SU-DHL-6 (cell line): ENCODE data around the gene IPO4.

Experiments
- H2AFZ ChIP-seq: fragments of 200-600 bp; sonication (generic); 2 replicates; pipeline ENCODE4 v1.6.1; 2014; ENCODE audit warnings: low read depth, mild to moderate bottlenecking, moderate library complexity, mixed read lengths, antibody characterized with exemption, low read length; ENCODE audit not compliant: severe bottlenecking
- H3F3A ChIP-seq: fragments of 200-600 bp; shearing (Covaris generic); 2 replicates; pipeline ENCODE4 v1.6.0; 2016; ENCODE audit warnings: antibody characterized with exemption, mild to moderate bottlenecking; ENCODE audit not compliant: insufficient read depth
- H3K27ac ChIP-seq: fragments of 200-600 bp; sonication (generic); 2 replicates; pipeline ENCODE4 v1.5.1; 2016; ENCODE audit warnings: low read depth, mild to moderate bottlenecking, low read length, moderate library complexity, mixed read lengths
- H3K27me3 ChIP-seq: fragments of 200-600 bp; sonication (generic), shearing (Covaris generic); 2 replicates; pipeline ENCODE4 v1.6.0; 2014; ENCODE audit warnings: mild to moderate bottlenecking, low read length
- H3K36me3 ChIP-seq: fragments of 200-600 bp; sonication (generic); 2 replicates; pipeline ENCODE4 v1.6.1; 2014; ENCODE audit warnings: mild to moderate bottlenecking, low read length, mixed read lengths
- H3K4me2 ChIP-seq: fragments of 300-600, 200-600 bp; shearing (Covaris generic), sonication (generic); 2 replicates; pipeline ENCODE4 v1.6.0; 2014; ENCODE audit warnings: low read length, low read depth, mild to moderate bottlenecking; ENCODE audit not compliant: poor library complexity, severe bottlenecking
- H3K4me3 ChIP-seq: fragments of 200-600 bp; sonication (generic); 2 replicates; pipeline ENCODE4 v1.5.1; 2014; ENCODE audit warnings: antibody characterized with exemption, low read length, mild to moderate bottlenecking, mixed read lengths; ENCODE audit not compliant: insufficient read depth, poor library complexity, severe bottlenecking
- H3K79me2 ChIP-seq: fragments of 200-600 bp; sonication (generic); 2 replicates; pipeline ENCODE4 v1.6.1; 2014; ENCODE audit warnings: mild to moderate bottlenecking, low read length, moderate library complexity; ENCODE audit not compliant: insufficient read depth
- H3K9ac ChIP-seq: fragments of 200-600 bp; sonication (generic); 2 replicates; pipeline ENCODE4 v1.7.0; 2014; ENCODE audit warnings: mild to moderate bottlenecking, low read length
- H3K9me2 ChIP-seq: fragments of 200-600 bp; sonication (generic); replicated peaks from 2 replicates; pipeline ENCODE4 v1.6.1; 2014; ENCODE audit warnings: low read length; ENCODE audit not compliant: insufficient read depth
- H3K9me3 ChIP-seq: fragments of 200-600 bp; sonication (generic); 2 replicates; pipeline ENCODE4 v1.6.1; 2014; ENCODE audit warnings: low read length, mixed read lengths; ENCODE audit not compliant: insufficient read depth
- H4K20me1 ChIP-seq: fragments of 200-600 bp; sonication (generic); 2 replicates; pipeline ENCODE4 v1.6.1; 2014; ENCODE audit warnings: low read depth, mild to moderate bottlenecking, antibody characterized with exemption, low read length, moderate library complexity, mixed read lengths
- EZH2phosphoT487 ChIP-seq: fragments of 200-600 bp; sonication (generic), shearing (Covaris generic); conservative IDR thresholded peaks from 2 replicates; pipeline ENCODE4 v1.6.1; 2018; ENCODE audit warnings: mild to moderate bottlenecking, antibody characterized with exemption, low read length, moderate library complexity, mixed read lengths
- TF ChIP-seq, protein P1 (sequence below): fragments of 200-600 bp; sonication (generic); IDR thresholded peaks from one replicate; pipeline ENCODE4 v1.5.1; 2017; ENCODE audit warnings: antibody characterized with exemption, mild to moderate bottlenecking, low read length, moderate library complexity; ENCODE audit not compliant: insufficient read depth, poor library complexity, severe bottlenecking

IPO4 gene

DNA sequence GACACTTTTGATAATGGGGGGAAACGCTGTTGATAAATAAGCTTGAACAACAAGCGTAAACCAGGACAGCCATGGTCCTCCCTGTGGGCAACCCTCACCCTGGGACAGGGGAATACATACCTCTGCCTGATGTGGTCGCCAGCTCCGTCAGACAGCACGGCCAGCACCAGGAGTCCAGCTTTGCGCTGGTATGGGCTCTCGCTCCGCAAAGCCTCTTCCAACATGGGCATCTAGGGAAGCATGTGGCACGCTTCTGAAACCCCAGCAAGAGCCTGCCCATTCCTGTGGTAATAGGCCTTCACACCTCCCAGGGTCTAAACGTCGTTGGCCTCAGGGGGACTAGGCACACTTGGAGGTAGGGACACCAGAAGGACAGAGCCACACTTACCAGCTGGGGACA is 2.9 kb downstream of the IPO4 start:
- Histone ChIP-seq H3K4me2 (no peak overlapping the region), H2AFZ (no peak overlapping the region), H3K9ac (no peak overlapping the region), H3K4me3 (no peak overlapping the region), H3K9me3 (no peaks in the 10 kb centered on the region), H3K27me3 (no peaks in the 10 kb centered on the region), H3K36me3 (no peaks in the 10 kb centered on the region), H4K20me1 (no peaks in the 10 kb centered on the region), H3K27ac (no peak overlapping the region), H3K79me2 (no peaks in the 10 kb centered on the region), H3F3A (peaks cover 14% of the 10 kb centered on the region), H3K9me2 (no peaks in the 10 kb centered on the region)
- TF ChIP-seq, protein P1, sequence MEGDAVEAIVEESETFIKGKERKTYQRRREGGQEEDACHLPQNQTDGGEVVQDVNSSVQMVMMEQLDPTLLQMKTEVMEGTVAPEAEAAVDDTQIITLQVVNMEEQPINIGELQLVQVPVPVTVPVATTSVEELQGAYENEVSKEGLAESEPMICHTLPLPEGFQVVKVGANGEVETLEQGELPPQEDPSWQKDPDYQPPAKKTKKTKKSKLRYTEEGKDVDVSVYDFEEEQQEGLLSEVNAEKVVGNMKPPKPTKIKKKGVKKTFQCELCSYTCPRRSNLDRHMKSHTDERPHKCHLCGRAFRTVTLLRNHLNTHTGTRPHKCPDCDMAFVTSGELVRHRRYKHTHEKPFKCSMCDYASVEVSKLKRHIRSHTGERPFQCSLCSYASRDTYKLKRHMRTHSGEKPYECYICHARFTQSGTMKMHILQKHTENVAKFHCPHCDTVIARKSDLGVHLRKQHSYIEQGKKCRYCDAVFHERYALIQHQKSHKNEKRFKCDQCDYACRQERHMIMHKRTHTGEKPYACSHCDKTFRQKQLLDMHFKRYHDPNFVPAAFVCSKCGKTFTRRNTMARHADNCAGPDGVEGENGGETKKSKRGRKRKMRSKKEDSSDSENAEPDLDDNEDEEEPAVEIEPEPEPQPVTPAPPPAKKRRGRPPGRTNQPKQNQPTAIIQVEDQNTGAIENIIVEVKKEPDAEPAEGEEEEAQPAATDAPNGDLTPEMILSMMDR: no peak
- no peak for TF ChIP-seq EZH2phosphoT487

DNA sequence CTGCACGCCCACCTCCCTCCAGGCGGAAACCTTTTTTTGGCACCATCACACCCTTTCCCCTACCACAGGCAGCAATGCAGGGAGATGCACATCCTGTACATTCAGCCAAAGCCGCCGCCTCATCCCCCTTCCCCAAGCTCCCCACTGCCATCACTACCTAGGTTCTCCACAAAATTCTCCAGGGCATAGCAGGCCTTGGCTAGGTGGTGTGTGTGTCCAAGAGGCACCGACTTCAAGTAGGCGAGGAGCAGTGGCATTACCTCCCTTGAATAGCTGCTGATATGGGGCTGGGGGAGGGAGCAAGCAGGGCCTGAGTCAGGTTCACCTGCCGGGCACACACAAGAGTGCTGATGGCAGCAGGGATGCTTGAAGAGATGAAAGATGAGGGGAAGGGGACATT is 3.6 kb downstream of the IPO4 start:
- H2AFZ ChIP-seq: no peak overlapping the region
- no peaks in the 10 kb centered on the region for H3K36me3 ChIP-seq
- no peak overlapping the region for H3K9ac ChIP-seq
- H3K79me2 ChIP-seq: no peaks in the 10 kb centered on the region
- H3K27ac ChIP-seq: no peak overlapping the region
- no peak overlapping the region for H3K4me3 ChIP-seq
- H3K9me2 ChIP-seq: no peaks in the 10 kb centered on the region
- no peaks in the 10 kb centered on the region for H3K27me3 ChIP-seq
- TF ChIP-seq, protein P1: no peak
- TF ChIP-seq EZH2phosphoT487: no peak
- peaks cover 13% of the 10 kb centered on the region for H3F3A ChIP-seq
- H3K9me3 ChIP-seq: no peaks in the 10 kb centered on the region
- no peak overlapping the region for H3K4me2 ChIP-seq
- H4K20me1 ChIP-seq: no peaks in the 10 kb centered on the region

DNA sequence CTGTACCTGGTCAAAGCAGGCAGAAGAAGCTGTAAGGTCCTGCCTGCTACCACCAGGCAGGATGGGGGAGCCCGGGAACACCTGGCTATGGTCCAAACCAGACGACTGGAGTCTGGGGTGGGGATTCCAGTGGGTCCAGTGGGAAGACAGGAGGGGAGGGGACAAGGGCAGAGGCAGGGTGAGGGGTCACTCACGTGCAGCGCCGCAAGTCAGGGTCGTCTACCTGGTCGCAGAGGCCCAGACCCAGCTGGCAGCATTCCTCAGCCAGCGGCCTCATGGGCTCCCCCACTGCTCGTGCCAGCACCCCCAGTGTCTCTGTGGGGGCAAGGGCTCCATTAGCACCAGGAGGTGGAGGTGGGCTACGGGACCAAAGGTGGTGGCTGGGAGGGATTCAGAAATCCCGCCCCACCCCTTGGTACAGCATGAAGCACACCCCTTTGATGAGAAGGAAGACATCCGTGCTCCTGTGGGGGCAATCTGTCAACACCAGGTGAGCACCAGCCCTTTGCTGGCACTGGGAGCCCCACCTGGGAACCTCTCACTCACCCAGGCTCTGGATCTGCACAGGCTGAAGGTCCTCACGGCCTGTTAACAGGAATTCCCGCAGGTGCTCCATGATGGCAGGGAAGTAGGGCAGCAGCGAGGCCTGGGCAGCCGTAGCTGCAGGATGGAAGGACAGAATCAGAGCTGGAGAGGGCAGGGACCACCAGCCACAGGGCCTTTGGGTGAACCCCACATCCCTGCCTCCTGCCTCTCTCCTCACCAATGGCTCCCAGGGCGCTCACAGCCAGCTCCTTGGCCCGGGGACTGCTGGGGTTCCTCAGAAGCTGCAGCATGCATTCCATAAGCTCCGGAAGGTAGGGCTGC is 4.3 kb downstream of the IPO4 start:
- Histone ChIP-seq H3K27me3 (no peaks in the 10 kb centered on the region), H3K4me3 (no peak overlapping the region), H3K79me2 (no peaks in the 10 kb centered on the region), H3K9me3 (no peaks in the 10 kb centered on the region), H3K4me2 (no peak overlapping the region), H3K9ac (no peak overlapping the region), H2AFZ (no peak overlapping the region), H3K27ac (no peak overlapping the region), H3F3A (peaks cover 6% of the 10 kb centered on the region), H3K36me3 (no peaks in the 10 kb centered on the region), H3K9me2 (no peaks in the 10 kb centered on the region), H4K20me1 (no peaks in the 10 kb centered on the region)
- TF ChIP-seq, protein P1: no peak
- no peak for TF ChIP-seq EZH2phosphoT487
